ENCODE data around the gene PRX. TPM values are rescaled to one million over a fixed set of nuclear protein-coding genes. Genes with fewer than 3 reads are reported as not detected.

PRX gene
- total and polyA plus RNA-seq, 2 of the 13 experiments (the other 11 are each of a cell fraction or from before 2014, with no cell fraction given) = 0.66 TPM

DNA sequence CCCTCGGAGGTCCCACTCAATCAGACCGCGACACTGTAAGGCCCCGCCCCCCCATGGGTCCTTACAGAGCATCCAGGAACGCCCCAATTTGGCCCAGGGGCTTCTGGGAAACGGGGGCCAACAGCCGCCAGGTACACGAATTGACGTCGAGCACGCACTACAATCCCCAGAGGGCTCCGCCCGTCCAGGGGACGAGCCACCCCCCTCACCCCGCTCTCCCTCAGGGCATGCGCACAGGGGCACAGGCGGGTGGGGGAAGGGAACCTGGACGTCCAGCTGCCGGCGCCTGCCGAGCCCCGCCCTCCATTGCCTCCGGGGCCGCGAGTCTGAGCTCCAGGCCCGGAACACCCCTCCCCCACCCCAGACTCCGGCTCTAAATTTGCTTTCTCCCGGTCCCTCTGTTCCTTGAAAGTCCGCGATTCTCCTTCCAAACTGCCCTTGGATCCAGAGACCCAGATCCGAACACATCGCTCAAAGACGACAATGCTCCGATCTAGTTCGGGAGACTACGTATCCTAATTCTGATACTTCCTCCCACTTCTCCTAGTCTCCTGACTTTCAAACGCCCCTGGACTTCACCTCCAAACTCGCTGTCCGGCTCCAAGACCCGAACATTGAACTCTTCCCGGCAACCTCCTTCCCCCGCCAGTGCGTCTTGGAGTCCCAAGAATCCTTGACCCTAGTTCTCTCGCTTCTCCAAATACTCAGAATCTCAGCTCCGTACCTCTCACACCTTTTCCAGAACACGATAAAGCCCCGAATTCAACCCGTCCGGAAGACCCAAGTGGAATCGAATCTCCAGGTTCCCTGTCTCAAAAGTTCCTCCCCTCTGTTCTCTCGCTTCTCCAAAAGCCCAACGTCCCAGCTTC lies 30.2 kb upstream of the PRX start (continued):
- TF ChIP-seq NAIF1 (CRISPR knock-in tag; IDR thresholded peaks at IDR 0.05; ENCODE audit: borderline replicate concordance) (no peak), DNMT1 (CRISPR knock-in tag; IDR thresholded peaks at IDR 0.05) (no peak), ZNF672 (CRISPR knock-in tag; IDR thresholded peaks at IDR 0.05) (no peak), ZNF839 (CRISPR knock-in tag; IDR thresholded peaks at IDR 0.05; ENCODE audit: borderline replicate concordance) (no peak), SALL2 (CRISPR knock-in tag; IDR thresholded peaks at IDR 0.05) (peak; percentile 42; the same call in 1 of the 2 replicates), KMT2B (CRISPR knock-in tag; IDR thresholded peaks at IDR 0.05) (no peak), ZNF296 (CRISPR knock-in tag; conservative IDR thresholded peaks at IDR 0.05) (no peak), ZNF878 (CRISPR knock-in tag; IDR thresholded peaks at IDR 0.05) (no peak), ZNF484 (CRISPR knock-in tag; IDR thresholded peaks at IDR 0.05; ENCODE audit: borderline replicate concordance, low read depth) (no peak), HCFC1 (IDR thresholded peaks at IDR 0.05; ENCODE audit: low read depth, low read length) (peak; percentile 86), U2AF2 (IDR thresholded peaks at IDR 0.05; ENCODE audit: low read depth, low read length) (no peak), DR1 (CRISPR knock-in tag; IDR thresholded peaks at IDR 0.05) (no peak), HNRNPLL (IDR thresholded peaks at IDR 0.05; ENCODE audit: low read depth, low read length, poor library complexity, severe bottlenecking) (peak; percentile 67), CREM (IDR thresholded peaks at IDR 0.05) (peak; percentile 79), CREM (CRISPR knock-in tag; IDR thresholded peaks at IDR 0.05) (no peak), RFX1 (IDR thresholded peaks at IDR 0.05) (no peak), ZNF660 (CRISPR knock-in tag; IDR thresholded peaks at IDR 0.05; ENCODE audit: borderline replicate concordance, low read depth) (no peak), ZSCAN20 (CRISPR knock-in tag; IDR thresholded peaks at IDR 0.05; ENCODE audit: borderline replicate concordance) (no peak)
- TF ChIP-seq, protein P1, sequence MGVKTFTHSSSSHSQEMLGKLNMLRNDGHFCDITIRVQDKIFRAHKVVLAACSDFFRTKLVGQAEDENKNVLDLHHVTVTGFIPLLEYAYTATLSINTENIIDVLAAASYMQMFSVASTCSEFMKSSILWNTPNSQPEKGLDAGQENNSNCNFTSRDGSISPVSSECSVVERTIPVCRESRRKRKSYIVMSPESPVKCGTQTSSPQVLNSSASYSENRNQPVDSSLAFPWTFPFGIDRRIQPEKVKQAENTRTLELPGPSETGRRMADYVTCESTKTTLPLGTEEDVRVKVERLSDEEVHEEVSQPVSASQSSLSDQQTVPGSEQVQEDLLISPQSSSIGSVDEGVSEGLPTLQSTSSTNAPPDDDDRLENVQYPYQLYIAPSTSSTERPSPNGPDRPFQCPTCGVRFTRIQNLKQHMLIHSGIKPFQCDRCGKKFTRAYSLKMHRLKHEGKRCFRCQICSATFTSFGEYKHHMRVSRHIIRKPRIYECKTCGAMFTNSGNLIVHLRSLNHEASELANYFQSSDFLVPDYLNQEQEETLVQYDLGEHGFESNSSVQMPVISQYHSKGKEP (CRISPR knock-in tag; IDR thresholded peaks at IDR 0.05) = no peak
- TF ChIP-seq, protein P2, sequence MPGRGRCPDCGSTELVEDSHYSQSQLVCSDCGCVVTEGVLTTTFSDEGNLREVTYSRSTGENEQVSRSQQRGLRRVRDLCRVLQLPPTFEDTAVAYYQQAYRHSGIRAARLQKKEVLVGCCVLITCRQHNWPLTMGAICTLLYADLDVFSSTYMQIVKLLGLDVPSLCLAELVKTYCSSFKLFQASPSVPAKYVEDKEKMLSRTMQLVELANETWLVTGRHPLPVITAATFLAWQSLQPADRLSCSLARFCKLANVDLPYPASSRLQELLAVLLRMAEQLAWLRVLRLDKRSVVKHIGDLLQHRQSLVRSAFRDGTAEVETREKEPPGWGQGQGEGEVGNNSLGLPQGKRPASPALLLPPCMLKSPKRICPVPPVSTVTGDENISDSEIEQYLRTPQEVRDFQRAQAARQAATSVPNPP (CRISPR knock-in tag; IDR thresholded peaks at IDR 0.05) = 0 out of 2 replicates have a peak, but pooled peaks have one; percentile 41
- TF ChIP-seq, protein P3, sequence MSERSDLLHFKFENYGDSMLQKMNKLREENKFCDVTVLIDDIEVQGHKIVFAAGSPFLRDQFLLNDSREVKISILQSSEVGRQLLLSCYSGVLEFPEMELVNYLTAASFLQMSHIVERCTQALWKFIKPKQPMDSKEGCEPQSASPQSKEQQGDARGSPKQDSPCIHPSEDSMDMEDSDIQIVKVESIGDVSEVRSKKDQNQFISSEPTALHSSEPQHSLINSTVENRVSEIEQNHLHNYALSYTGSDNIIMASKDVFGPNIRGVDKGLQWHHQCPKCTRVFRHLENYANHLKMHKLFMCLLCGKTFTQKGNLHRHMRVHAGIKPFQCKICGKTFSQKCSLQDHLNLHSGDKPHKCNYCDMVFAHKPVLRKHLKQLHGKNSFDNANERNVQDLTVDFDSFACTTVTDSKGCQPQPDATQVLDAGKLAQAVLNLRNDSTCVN (CRISPR knock-in tag; IDR thresholded peaks at IDR 0.05; ENCODE audit: borderline replicate concordance) = no peak
- TF ChIP-seq, protein P4, sequence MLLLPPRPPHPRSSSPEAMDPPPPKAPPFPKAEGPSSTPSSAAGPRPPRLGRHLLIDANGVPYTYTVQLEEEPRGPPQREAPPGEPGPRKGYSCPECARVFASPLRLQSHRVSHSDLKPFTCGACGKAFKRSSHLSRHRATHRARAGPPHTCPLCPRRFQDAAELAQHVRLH (CRISPR knock-in tag; IDR thresholded peaks at IDR 0.05; ENCODE audit: borderline replicate concordance, low read depth) = no peak
- TF ChIP-seq, protein P5, sequence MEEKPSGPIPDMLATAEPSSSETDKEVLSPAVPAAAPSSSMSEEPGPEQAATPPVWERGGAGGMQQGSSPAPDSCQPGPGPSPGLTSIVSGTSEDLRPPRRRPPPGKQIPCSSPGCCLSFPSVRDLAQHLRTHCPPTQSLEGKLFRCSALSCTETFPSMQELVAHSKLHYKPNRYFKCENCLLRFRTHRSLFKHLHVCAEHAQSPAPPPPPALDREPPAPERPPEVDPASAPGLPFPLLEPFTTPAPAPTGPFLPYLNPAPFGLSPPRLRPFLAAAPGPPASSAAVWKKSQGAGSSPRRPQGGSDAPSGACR (CRISPR knock-in tag; IDR thresholded peaks at IDR 0.05) = no peak
- TF ChIP-seq, protein P6, sequence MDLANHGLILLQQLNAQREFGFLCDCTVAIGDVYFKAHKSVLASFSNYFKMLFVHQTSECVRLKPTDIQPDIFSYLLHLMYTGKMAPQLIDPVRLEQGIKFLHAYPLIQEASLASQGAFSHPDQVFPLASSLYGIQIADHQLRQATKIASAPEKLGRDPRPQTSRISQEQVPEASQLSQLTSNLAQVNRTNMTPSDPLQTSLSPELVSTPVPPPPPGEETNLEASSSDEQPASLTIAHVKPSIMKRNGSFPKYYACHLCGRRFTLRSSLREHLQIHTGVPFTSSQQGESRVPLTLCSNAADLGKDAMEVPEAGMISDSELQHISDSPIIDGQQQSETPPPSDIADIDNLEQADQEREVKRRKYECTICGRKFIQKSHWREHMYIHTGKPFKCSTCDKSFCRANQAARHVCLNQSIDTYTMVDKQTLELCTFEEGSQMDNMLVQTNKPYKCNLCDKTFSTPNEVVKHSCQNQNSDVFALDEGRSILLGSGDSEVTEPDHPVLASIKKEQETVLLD (CRISPR knock-in tag; IDR thresholded peaks at IDR 0.05; ENCODE audit: low read depth) = no peak

Data from HepG2 (cell line).